MM.1S (cell line): ENCODE data around the gene PPME1.

Experiments
- EZH2 ChIP-seq: fragments of 300-600 bp; sonication (generic); optimal IDR thresholded peaks from 2 replicates; pipeline ENCODE3; 2017; ENCODE audit warnings: low read depth, mild to moderate bottlenecking, antibody characterized with exemption, low read length, mixed read lengths
- EZH2phosphoT487 ChIP-seq: fragments of 300-600 bp; sonication (generic); IDR thresholded peaks from 2 replicates; pipeline ENCODE4 v1.6.1; 2018; ENCODE audit warnings: antibody characterized with exemption, low read length
- TF ChIP-seq, protein P1 (sequence below): fragments of 300-600 bp; sonication (generic); IDR thresholded peaks from 2 replicates; pipeline ENCODE4 v1.5.1; 2016; ENCODE audit warnings: antibody characterized with exemption, low read length, mixed read lengths

DNA sequence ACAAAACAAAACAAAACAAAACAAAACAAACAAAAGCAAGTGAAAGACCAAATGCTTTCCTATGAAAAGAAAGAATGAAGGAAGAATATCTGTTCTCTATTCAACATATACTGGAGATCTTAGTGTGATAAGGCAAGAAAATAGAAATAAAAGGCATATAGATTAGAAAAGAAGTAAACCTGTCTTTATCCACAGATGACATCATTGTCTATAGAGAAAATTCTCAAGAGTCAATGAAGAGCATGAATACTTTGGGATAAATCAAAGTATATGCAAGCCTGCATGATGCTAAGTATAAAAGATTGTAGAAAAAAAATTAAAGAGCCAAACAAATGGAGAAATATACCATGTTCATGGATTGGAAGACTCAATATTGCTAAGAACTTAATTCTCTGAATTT is 17.9 kb upstream of the PPME1 start:
- TF ChIP-seq, protein P1, sequence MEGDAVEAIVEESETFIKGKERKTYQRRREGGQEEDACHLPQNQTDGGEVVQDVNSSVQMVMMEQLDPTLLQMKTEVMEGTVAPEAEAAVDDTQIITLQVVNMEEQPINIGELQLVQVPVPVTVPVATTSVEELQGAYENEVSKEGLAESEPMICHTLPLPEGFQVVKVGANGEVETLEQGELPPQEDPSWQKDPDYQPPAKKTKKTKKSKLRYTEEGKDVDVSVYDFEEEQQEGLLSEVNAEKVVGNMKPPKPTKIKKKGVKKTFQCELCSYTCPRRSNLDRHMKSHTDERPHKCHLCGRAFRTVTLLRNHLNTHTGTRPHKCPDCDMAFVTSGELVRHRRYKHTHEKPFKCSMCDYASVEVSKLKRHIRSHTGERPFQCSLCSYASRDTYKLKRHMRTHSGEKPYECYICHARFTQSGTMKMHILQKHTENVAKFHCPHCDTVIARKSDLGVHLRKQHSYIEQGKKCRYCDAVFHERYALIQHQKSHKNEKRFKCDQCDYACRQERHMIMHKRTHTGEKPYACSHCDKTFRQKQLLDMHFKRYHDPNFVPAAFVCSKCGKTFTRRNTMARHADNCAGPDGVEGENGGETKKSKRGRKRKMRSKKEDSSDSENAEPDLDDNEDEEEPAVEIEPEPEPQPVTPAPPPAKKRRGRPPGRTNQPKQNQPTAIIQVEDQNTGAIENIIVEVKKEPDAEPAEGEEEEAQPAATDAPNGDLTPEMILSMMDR: no peak
- TF ChIP-seq EZH2: no peak
- no peak for TF ChIP-seq EZH2phosphoT487
